Adrenal gland (tissue), 12 donors: Measurements from ENCODE around the gene PHF2. TPM values are rescaled to one million over a fixed set of nuclear protein-coding genes. Genes with fewer than 3 reads are reported as not detected.

Experiments
- DNase-seq, 7 donors: peaks; one replicate each; pipeline ENCODE4 v3.0.0-alpha.2; 2019 to 2020
- H3K27ac ChIP-seq, 5 donors: fragments of 200-600 bp; sonication (generic) in 4 of 5; 1 replicate in 3 of 5; 2 replicates in 2 of 5; pipeline versions ENCODE4 v1.5.1 to v1.8.0; 2016 to 2020; ENCODE audit warnings: mild to moderate bottlenecking in 1 of 5
- H3K27me3 ChIP-seq: fragments of 200-600 bp; 2 replicates; pipeline ENCODE4 v1.8.0; 2021
- H3K36me3 ChIP-seq, 2 donors: fragments of 200-600 bp; replicated peaks in 1 of 2; 1 replicate in 1 of 2; 2 replicates in 1 of 2; pipeline versions ENCODE4 v1.5.1 to v1.8.0; 2018 to 2022
- H3K4me1 ChIP-seq, 2 donors: fragments of 200-600 bp; replicated peaks in 1 of 2; 1 replicate in 1 of 2; 2 replicates in 1 of 2; pipeline versions ENCODE4 v1.5.1 to v1.8.0; 2018 to 2021
- H3K4me3 ChIP-seq, 4 donors: fragments of 200-600 bp; sonication (generic) in 3 of 4; one replicate each; pipeline ENCODE4 v1.5.1; 2016 to 2018
- H3K9me3 ChIP-seq, 3 donors: fragments of 200-600 bp; sonication (generic) in 1 of 3; replicated peaks in 1 of 3; 1 replicate in 2 of 3; 2 replicates in 1 of 3; pipeline versions ENCODE4 v1.5.1 to v1.8.0; 2016 to 2021
- POLR2A ChIP-seq, 2 donors: fragments of 450-650 bp; IDR thresholded peaks; one replicate each; pipeline ENCODE4 v1.6.1; 2017; ENCODE audit warnings: antibody characterized with exemption in 2 of 2, mild to moderate bottlenecking in 2 of 2, moderate library complexity in 1 of 2
- WGBS, 4 donors: extraction: QIAGEN DNeasy Blood & Tissue Kit in 2 of 4; methylation state at CpG; one replicate each; pipeline versions ENCODE4 v1.1.5 to v1.1.7; 2013 to 2017; 5-methylcytosine and 5-hydroxymethylcytosine counted together
- intact Hi-C, 2 donors: fragments of 100-400 bp; cut with DNase I; formaldehyde crosslinking; loops; one replicate each; pipeline versions ENCODE4 v1.14.1 to v1.15.0; 2022 to 2023
- polyA plus RNA-seq, 3 donors: library from polyadenylated mRNA; stranded (reverse); fragments of 200-250 nt in 2 of 3; fragments of 350-450 nt in 1 of 3; fragmentation: Illumina TruSeq in 1 of 3; extraction: RNeasy Lipid Tissue Mini Kit (QIAGEN cat#74804) in 1 of 3; gene quantifications; one replicate each; pipeline ENCODE4 v1.2.3, GENCODE V29; 2013 to 2014
- total RNA-seq, 9 donors: library from RNA; depleted of rRNA in 4 of 9; stranded (reverse); fragments of >200 nt in 4 of 9; fragments of 120-200 nt in 1 of 9; fragmentation: NEBNext Ultra II Directional in 1 of 9; extraction: Animal tissue kit (Norgen Biotek cat#: 25700) in 1 of 9; gene quantifications; one replicate each; pipeline versions ENCODE4 v1.1.0 to v1.2.4, GENCODE V29; 2013 to 2023
- TF ChIP-seq, protein P1 (sequence below), 6 experiments: fragments of 450-650 bp in 4 of 6; fragments of 200-600 bp in 2 of 6; sonication (generic) in 1 of 6; IDR thresholded peaks; 1 replicate in 5 of 6; 2 replicates in 1 of 6; pipeline versions ENCODE4 v1.5.1 to v1.8.0; 2016 to 2021; ENCODE audit warnings: antibody characterized with exemption in 6 of 6, mild to moderate bottlenecking in 2 of 6, moderate library complexity in 1 of 6
- donor health status: healthy with polysubstance abuse.
- donor health status: Bipolar disorder and iron deficiency.
- donor health status: DM: yes; HTN: yes; CAD: no.
- donor health status: DM: no; HTN: no; CAD: no.
- donor health status: DM: no; HTN: no; CAD: no.
- donor health status: DM: yes; HTN: yes; CAD: no.

PHF2 gene
- total and polyA plus RNA-seq, 12 donors, result 11.0 to 37.6 (median 22.0) TPM

DNA sequence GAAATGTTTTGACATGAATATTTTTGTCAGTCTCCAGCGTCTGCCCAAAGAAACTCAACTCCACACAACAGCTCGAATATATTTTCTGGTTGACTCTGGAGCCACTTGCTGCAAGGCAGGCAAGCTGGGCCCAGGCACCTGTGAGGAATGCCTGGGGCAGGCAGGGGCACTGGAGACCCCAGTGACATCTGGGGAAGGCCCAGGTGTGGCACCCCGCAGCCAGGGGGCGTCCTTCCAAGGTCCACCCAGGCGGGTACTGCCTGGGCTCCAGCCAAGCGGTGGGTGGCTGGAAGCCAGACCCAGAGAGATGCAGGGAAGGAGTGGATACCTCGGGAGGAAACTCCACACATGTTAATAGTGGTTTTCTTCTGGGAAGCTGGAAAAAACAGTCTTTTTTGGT lies 125.9 kb downstream of the PHF2 start:
- no peak overlapping the region for H3K27ac ChIP-seq
- DNase-seq, result no peak
- H3K27me3 ChIP-seq, result no peaks in the 10 kb centered on the region
- H3K4me3 ChIP-seq, result no peak overlapping the region
- no peaks in the 10 kb centered on the region for H3K4me1 ChIP-seq
- no peaks in the 10 kb centered on the region for H3K36me3 ChIP-seq
- TF ChIP-seq, protein P1, sequence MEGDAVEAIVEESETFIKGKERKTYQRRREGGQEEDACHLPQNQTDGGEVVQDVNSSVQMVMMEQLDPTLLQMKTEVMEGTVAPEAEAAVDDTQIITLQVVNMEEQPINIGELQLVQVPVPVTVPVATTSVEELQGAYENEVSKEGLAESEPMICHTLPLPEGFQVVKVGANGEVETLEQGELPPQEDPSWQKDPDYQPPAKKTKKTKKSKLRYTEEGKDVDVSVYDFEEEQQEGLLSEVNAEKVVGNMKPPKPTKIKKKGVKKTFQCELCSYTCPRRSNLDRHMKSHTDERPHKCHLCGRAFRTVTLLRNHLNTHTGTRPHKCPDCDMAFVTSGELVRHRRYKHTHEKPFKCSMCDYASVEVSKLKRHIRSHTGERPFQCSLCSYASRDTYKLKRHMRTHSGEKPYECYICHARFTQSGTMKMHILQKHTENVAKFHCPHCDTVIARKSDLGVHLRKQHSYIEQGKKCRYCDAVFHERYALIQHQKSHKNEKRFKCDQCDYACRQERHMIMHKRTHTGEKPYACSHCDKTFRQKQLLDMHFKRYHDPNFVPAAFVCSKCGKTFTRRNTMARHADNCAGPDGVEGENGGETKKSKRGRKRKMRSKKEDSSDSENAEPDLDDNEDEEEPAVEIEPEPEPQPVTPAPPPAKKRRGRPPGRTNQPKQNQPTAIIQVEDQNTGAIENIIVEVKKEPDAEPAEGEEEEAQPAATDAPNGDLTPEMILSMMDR (IDR thresholded peaks at IDR 0.05), result no peak
- TF ChIP-seq POLR2A (IDR thresholded peaks at IDR 0.05), result no peak
- 71 to 83% (median 77%) methylated on average over 5 to 7 of the region's 7 CpGs for WGBS, 4 donors
- no peaks in the 10 kb centered on the region for H3K9me3 ChIP-seq
- intact Hi-C loops, result no loop called here

- Histone ChIP-seq H3K4me3 (no peak overlapping the region), H3K4me1 (no peaks in the 10 kb centered on the region), H3K36me3 (no peaks in the 10 kb centered on the region), H3K9me3 (no peaks in the 10 kb centered on the region), H3K27ac (no peak overlapping the region), H3K27me3 (no peaks in the 10 kb centered on the region)
- intact Hi-C loops, result no loop called here
- TF ChIP-seq POLR2A (IDR thresholded peaks at IDR 0.05), result no peak
- TF ChIP-seq, protein P1 (IDR thresholded peaks at IDR 0.05), result no peak
- WGBS, 4 donors, result 80 to 87% (median 86%) methylated on average over 3 to 8 of the region's 8 CpGs
- no peak for DNase-seq
Measured at GRCh38 chr9:93708289-93708986, 132.1 kb downstream of the PHF2 start.

- no peak for DNase-seq
- no peak for TF ChIP-seq POLR2A (IDR thresholded peaks at IDR 0.05)
- Histone ChIP-seq H3K27ac (no peak overlapping the region), H3K27me3 (no peaks in the 10 kb centered on the region), H3K4me3 (no peak overlapping the region), H3K36me3 (no peaks in the 10 kb centered on the region), H3K9me3 (no peaks in the 10 kb centered on the region), H3K4me1 (no peaks in the 10 kb centered on the region)
- intact Hi-C loops, result no loop called here
- 87 to 94% (median 91%) methylated on average over 1 to 2 of the region's 2 CpGs for WGBS, 4 donors
Measured at GRCh38 chr9:93708987-93709302, 132.6 kb downstream of the PHF2 start.

DNA sequence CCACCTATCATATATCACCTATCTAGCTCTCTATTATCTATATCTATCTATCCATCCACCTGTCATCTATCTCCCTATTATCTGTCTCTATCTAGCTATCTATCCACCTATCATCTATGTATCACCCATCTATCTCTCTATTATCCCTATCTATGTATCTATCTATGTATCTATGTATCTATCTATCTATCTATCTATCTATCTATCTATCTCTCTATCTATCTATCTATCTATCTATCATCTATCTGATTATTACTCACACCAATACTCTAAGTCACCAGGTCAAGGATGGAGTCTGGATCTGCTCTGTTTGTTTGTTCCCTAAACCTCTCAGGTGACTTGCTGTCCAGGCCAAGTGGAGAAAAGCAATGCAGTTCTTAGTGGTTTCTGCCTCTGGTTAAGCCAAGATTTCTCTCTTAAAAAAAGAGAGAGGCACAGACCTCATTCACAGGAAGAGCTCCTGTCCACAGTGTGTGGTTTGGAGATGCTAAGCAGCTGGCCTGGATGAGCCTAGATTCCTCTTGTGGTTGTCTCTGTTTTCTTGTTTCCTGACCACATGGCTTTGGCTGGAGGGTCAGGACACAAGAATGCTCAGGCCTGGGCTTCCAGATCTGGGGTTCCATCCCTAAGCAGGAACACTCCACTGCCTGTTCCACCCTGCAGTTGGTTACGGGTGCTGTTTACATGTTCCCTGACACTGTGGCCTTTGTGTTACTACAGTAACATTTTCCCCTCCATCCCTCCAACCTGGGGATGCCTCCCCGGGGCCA lies 133.4 kb downstream of the PHF2 start:
- intact Hi-C loops, result no loop called here
- H3K4me1 ChIP-seq, result no peaks in the 10 kb centered on the region
- no peaks in the 10 kb centered on the region for H3K36me3 ChIP-seq
- TF ChIP-seq, protein P1 (IDR thresholded peaks at IDR 0.05), result no peak
- TF ChIP-seq POLR2A (IDR thresholded peaks at IDR 0.05), result no peak
- H3K9me3 ChIP-seq, result no peaks in the 10 kb centered on the region
- H3K4me3 ChIP-seq, result no peak overlapping the region
- no peak for DNase-seq
- H3K27me3 ChIP-seq, result no peaks in the 10 kb centered on the region
- WGBS, 4 donors, result 78 to 90% (median 81%) methylated on average over 1 to 2 of the region's 2 CpGs
- no peak overlapping the region for H3K27ac ChIP-seq
